NCI-H1930 (cell line): ENCODE data around the gene CGB1.

Experiments used
- DNase-seq, 2 experiments: peaks; one replicate each; lab custom pipeline; 2025; lab: John Stamatoyannopoulos, UW

The CGB1 gene

GRCh38 chr19:48993175-48994034, 43.3 kb downstream of the CGB1 start, which contains the start of the genes GYS1 and RUVBL2:
TSS of gene GYS1 (minus strand) at chr19:48993309. CDS start at chr19:48993112, 197 bp downstream.
TSS of gene RUVBL2 (plus strand) at chr19:48993887. CDS start at chr19:48993912, 25 bp downstream.
- peak; percentile 100 for DNase-seq

GRCh38 chr19:48992581-48993174, 44.0 kb downstream of the CGB1 start:
- no peak for DNase-seq

- DNase-seq, result no peak
Observed at GRCh38 chr19:48991873-48992580, 44.7 kb downstream of the CGB1 start.

GRCh38 chr19:48991011-48991609, 45.6 kb downstream of the CGB1 start:
- DNase-seq, result no peak

GRCh38 chr19:48990400-48990799, 46.3 kb downstream of the CGB1 start:
- DNase-seq, result no peak

GRCh38 chr19:48989701-48990291, 46.9 kb downstream of the CGB1 start:
- no peak for DNase-seq

- DNase-seq, result no peak
Observed at GRCh38 chr19:48988860-48989259, 47.8 kb downstream of the CGB1 start.

- no peak for DNase-seq
Observed at GRCh38 chr19:48988286-48988685, 48.4 kb downstream of the CGB1 start.

- DNase-seq, result no peak
Observed at GRCh38 chr19:48987323-48987722, 49.4 kb downstream of the CGB1 start.

GRCh38 chr19:48986211-48986610, 50.5 kb downstream of the CGB1 start:
- no peak for DNase-seq

GRCh38 chr19:48985711-48986110, 51.0 kb downstream of the CGB1 start:
- DNase-seq, result no peak
